HG02973 (cell line): ENCODE data around the gene SGTA.

Experiments used
- ATAC-seq: cut with Tn5 transposase; IDR thresholded peaks from one replicate; pipeline ENCODE4 v1.9.1; 2021; ENCODE audit warnings: moderate library complexity; ENCODE audit not compliant: unreplicated experiment

The SGTA gene

DNA sequence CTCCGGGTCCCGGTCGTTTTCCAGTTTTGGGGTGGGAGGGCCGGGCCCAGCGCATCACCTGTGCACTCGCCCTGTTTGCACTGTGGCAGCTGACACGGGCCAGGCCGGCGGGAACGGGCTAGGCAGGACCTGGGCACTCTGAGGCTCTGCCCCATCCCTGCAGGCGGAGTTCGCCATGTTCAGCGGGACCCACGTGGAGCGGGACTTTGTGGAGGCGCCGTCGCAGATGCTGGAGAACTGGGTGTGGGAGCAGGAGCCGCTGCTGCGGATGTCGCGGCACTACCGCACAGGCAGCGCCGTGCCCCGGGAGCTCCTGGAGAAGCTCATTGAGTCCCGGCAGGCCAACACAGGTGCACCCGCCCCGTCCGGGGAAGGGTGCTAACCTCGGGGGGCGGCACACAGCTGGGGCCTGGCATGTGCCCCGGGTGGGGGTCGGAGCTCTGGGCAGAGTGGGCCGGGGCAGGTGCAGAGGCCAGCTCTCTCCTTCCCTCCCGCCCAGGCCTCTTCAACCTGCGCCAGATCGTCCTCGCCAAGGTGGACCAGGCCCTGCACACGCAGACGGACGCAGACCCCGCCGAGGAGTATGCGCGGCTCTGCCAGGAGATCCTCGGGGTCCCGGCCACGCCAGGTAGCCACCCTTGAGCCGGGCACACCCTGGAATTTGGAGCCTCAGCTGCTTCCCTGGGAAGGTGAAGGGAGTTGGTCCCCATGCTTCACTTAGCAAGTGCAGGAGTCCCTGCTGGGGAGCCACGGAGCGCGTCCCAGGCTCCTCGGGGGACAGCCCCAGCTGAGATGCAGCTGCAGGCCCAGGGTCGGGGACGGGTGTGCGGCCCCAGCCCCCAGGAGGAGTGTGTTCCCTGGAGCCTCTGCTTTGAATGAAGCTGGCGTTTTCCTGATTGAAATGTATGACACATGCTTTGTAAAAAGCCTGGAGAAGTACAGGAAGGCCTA lies 27.3 kb upstream of the SGTA start:
- no peak for ATAC-seq

DNA sequence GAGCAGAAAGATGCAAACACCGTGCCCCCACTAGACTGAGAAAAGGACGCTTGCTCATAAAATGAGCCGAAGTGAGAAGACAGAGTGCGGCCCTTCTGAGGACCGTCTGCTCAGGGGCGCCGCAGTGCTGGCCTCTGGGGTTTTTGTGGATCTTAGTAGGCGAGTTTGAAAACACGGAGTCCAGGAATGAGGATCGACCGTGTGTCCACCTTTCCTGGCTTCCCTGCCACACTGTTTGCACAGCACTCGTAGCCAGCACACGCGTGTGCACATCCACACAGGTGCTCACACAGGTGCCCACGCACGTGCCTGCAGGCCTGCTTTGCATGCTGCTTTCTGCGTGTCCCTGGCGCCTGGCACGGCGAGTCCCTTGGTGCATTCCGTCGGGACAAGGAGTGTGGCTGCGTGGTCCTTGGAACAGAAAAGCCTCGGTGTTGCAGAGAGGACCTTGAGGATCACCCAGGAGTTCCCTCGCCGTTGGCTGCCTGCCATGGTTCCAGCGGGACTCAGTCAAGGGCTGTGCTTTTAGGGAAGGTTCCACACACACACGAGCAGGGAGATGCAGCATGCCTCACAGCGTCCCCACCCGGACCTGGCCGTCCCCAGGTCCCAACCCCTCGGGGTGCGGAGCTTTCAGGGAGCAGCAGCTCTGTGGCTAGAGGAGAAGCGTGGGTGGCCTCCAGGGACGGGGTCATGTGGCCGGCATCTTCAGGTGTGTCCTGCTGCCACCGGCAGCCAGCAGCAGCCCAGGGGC lies 26.5 kb upstream of the SGTA start:
- ATAC-seq: no peak

DNA sequence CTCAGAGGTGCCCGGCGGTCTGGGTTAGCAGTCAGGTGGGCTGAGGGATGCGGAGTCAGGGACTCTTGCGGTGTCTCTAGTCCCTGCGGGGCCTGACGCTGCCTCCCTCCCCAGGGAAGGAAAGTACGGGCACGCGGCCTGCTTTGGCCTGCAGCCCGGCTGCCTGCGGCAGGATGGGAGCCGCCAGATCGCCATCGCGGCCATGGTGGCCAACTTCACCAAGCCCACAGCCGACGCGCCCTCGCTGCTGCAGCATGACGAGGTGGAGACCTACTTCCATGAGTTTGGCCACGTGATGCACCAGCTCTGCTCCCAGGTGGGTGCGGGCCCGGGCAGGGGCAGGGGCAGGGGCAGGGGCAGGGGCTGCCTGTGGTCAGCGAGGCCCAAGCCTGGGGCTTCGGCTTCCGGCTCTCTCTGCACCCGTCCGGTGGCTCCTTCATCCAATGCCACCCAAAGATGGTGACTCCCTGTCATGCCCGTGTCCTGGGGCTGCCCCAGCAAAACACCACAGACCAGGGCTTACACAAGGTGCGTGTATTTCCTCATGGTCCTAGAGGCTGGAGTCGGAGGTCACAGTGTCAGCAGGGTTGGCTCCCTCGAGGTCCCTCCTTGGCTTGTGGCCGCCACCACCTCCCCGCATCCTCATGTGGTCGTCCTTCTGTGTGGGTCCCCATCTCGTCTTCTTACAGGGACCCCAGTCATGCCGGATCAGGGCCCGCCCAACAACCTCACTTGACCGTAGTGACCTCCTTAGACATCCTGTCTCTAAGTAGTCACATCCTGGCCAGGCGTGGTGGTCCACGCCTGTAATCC lies 25.3 kb upstream of the SGTA start:
- ATAC-seq: no peak

DNA sequence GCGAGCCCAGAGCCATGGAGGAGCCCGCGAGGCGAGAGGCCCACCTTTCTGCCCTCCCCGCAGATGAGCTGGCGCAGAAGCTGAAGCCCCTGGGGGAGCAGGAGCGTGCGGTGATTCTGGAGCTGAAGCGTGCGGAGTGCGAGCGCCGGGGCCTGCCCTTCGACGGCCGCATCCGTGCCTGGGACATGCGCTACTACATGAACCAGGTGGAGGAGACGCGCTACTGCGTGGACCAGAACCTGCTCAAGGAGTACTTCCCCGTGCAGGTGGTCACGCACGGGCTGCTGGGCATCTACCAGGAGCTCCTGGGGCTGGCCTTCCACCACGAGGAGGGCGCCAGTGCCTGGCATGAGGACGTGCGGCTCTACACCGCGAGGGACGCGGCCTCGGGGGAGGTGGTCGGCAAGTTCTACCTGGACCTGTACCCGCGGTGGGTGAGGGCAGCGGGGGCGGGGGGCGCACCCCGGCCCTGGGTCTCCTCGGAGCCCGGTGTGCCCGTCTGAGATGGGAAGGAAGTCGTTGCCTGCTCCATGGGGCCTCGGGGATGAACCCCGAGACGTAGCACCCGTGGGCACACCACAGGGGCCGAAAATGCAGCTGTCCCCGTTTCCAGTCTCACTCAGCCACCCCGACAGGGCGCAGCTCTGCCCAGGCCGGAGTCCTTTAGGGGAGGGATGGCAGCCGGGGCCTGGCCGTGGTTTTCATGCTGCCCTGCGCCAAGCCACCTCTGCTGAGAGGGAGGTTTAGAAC lies 24.5 kb upstream of the SGTA start:
- no peak for ATAC-seq

DNA sequence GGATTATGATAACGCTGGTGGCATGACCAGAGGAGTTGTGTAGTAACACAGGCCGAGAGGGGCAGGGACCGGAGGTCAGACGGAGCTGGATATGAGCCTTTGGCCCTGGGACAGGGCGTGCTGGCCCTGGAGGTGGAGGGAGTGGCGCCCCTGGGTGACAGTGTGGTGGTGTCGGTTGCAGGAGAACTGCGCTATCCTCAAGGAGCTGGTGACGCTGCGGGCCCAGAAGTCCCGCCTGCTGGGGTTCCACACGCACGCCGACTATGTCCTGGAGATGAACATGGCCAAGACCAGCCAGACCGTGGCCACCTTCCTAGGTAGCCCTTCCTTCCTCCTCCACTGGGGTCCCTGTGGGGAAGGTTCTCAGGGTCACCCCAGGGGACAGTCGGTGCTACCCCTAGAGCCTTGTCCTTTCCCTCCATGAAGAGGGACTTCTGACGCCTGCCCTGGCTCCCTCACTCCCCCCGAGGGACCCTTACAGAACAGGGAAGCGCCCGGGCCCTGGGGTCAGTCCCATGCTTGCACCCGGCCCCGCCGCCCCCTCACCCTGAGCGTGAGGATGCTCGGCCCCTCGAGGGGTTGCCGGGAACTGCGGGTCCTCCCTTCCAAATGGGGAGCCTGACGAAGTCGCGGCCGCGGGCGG lies 23.8 kb upstream of the SGTA start:
- ATAC-seq: no peak

DNA sequence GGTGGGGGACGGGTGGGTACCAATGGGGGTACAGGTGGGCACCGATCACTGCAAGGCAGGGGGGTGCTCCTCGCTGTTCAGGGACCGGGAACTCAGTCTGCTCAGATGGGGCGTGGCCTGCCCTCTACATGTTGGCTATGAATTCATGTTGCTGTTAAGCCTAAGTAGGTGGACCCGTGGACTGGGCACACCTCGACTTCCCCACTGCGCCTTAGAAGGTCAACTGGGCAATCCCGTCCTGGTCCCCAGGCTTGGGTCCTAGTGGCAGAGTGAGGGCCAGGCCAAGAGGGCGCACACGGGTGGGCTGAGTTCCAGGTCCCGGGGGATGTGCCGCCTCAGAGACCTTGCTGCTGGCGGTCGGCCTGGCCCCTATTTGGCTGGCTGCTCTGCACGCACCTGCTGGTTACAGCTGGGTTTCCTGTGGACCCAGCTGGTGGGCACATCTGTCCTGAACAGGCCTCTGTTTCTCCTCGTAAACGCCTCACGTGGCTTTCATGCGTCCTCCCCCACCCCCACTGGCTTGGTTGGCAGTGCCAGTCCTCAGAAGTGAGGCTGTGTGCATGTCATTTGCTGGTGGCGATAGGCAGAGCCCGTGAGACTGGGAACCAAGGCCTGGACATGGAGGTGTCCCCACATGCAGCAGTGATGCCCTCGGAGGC lies 23.0 kb upstream of the SGTA start:
- no peak for ATAC-seq

DNA sequence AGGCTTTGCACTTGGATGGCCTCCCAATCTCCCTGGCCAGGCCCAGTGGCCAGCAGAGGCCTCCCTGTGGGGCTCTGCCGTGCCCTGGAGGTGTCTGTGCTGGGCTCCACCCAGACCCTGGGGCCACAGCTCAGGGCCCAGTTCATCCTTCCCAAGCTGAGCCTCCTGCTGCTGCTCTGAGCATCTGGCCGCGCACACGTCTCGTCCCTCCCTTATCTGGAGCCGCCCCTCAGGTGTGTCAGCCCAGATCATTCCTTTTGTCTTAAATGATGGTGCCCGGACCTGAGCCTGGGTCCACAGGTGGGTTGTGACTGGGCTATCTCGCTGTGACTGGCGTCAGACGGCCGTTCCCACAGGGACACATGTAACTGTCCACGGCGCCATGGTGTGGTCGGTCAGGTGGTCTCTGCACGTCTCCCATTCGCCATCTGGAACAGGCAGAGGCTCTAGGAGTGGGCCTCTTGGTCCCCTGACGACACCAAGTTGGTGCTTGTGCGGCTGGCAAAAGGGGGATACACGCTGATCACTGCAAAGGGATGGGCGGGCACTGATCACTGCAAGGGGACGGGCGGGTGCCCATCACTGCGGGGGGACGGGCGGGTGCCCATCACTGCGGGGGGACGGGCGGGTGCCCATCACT lies 22.3 kb upstream of the SGTA start:
- no peak for ATAC-seq

DNA sequence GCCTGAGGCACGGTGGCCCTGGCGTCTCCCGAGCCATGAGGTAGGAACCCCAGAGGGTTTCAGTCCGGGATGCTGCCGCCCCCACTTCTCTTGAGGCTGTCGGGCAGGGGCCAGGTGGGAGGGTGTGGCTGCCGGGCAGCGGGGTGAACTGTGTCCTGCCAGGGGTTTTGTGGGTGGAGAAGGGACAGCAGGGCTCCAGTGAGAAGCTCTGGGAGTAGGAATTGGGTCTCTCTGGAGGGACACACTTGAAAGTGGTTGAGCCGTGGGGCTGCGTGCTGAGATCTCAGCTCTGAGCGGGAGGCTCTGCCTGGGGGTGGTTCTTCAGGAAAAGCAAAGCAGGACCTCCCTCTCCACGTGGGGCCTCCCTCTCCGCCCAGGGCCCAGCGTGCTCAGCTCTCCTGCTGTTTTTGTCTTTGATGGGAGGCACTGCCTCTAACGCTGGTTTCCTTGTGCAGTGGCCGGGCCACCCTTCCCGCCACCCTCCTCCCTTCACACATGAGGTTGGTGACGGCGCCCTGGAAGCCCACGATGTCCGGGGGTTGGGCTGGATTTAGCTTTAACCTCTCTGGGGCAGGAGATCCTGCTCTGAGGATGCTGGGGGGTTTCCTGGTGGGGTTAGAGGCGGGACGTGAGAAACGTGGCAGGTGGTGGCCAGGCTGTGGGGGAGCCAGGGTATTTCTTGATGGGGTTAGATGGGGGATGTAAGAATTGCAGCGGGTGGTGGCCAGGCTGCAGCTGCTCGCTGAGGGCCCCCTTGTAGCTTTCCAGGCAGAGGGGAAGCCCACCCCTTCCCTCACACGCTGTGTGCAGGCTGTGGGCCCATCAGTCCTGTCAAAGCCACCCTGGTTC lies 21.3 kb upstream of the SGTA start:
- ATAC-seq: no peak

DNA sequence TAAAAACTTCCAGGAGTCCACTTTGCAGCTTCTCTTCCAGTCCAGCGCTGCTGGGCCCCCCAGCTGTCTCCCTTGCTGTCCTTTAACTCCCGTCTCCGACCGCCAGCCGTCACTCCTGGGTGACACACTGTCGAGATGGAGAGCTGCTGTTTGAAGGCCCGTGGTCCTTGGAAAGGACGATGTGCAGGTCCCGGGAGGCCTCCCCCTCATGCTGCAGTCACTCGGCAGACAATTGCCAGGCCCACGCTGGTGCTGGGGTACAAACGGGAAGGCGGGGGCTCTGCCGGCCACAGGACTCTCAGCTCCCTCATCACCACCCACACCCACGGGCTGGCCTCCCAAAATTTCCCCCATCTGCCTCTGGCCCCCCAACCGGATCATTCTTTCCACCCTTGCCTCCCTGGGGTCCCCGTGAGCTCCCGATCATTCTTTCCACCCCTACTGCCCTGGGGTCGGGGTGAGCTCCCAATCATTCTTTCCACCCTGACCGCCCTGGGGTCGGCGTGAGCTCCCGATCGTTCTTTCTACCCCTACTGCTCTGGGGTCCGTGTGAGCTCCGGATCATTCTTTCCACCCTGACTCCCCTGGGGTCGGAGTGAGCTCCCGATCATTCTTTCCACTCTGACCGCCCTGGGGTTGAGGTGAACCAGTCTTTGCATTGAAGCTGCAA lies 20.5 kb upstream of the SGTA start:
- no peak for ATAC-seq

DNA sequence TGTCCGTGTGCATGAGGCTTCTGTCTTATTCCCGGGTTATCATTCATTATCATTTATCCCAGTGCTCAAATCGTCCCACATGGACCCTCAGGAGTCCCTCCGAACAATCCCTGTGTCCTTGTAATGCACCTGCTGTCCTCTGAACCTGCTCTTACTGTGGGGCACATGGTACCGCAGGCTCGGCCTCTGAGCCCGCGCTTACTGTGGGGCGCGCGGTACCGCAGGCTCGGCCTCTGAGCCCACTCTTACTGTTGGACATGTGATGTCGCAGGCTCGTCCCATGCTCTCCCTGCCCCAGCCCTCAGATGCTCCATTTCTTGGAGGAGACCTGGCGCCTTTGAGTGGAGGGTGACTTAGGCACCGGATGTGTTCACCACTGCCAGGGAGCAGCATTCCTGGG lies 19.8 kb upstream of the SGTA start:
- ATAC-seq: no peak

DNA sequence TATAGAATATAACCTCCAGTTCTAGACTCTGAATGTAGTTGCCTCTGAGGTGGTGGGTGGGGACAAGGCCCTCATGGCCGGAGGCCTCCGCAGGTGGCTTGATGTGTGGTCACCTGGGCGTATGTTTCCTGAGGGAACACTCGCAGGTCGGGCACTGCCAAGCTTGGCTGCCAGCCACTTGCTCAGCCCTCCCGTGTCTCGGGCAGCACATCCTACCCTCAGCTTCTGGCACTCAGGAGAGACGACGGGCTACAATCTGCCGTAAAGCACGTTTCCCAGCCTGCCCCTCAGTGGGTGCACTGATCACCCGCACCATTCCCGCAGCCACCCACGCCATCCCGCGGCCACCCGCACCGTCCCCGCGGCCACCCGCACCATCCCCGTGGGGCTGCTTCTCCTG lies 17.4 kb upstream of the SGTA start:
- ATAC-seq: no peak

DNA sequence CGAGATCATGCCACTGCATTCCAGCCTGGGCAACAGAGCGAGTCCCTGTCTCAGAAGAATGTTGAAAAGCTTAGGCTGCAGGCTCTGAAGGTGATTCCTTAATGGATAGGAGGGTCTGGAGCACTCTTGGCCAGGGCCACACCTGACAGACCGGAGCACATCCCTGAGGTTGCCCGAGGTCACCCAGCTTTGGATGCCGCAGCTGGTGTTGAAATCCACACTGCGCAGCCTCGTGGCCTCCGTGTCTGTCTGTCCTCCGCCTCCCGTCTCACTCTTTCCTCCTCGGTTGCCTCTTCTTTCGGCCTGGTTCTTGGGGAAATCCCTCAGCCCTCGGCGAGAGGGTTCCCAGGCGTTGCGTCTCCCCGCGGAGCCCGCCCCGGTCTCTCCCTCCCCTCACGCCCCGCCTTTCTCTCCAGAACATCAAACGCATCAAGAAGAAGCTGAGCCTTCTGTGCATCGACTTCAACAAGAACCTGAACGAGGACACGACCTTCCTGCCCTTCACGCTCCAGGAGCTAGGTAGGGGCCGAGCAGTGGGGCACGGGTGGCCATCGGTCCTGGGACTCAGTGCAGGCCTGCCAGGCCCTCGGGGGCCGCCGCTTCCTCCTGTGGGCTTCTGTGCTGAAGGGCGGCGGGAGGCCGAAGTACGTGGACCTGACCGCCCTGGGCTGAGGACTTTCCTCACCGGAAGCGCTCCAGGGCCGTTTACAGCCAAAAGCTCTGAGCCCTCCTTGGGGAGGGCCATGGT lies 16.4 kb upstream of the SGTA start:
- ATAC-seq: no peak

DNA sequence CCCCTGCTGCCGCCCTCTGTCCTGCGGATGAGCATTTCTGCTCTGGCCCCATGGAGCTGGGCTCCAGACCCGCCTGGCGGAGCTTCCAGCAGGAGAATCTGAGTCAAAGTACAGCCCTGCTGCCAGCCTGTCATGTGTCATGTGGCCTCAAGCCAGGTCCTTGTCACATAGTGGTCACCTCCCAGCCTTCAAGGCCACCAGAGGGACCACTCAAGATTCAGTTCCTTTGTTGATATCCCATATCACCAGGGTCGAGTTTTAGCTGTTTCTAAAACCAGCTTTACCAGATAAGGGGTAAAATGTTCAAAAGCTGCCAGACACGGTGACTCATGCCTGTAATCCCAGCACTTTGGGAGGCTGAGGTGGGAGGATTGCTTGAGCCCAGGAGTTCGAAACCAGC lies 15.7 kb upstream of the SGTA start:
- ATAC-seq: no peak

DNA sequence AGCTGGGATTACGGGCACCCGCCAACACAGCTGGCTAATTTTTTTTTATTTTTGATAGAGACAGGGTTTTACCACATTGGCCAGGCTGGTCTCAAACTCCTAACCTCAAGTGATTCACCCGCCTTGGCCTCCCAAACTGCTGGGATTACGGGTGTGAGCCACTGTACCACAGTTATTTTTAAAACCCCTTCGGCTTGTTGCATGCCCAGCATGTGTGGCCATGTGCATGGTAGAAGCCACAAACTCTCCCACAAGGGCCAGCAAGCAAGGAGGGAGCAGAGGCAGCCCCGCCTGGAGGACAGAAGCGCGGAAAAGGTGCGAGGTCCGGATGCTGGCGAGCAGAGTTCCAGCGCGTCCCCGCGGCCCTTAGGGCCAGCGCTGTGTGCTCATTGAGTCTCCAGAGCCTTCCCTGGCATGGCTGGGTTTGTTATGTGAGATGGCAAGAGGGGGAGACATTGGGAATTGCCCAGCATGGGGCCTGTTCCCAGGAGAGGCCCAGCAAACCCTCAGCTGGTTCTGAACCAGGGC lies 15.1 kb upstream of the SGTA start:
- ATAC-seq: no peak

DNA sequence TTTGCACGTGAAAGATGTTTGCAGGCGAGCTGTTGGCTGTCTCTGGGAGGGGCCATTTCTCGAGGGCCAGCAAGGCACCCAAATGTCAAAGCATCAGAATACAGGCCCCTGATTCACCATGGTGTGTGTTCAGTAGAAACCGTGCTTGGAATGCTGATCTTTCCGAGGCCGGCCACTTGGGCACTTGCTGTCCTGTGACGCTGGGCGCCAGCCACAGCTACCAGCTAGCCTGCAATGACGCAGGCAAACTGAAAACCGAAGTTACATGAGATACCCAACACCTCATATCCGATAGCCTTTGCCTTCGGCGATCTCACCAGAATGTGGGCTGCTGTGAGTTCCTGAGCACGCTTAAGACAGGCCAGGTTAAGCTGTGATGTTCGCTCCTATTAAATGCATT lies 14.2 kb upstream of the SGTA start:
- ATAC-seq: no peak

DNA sequence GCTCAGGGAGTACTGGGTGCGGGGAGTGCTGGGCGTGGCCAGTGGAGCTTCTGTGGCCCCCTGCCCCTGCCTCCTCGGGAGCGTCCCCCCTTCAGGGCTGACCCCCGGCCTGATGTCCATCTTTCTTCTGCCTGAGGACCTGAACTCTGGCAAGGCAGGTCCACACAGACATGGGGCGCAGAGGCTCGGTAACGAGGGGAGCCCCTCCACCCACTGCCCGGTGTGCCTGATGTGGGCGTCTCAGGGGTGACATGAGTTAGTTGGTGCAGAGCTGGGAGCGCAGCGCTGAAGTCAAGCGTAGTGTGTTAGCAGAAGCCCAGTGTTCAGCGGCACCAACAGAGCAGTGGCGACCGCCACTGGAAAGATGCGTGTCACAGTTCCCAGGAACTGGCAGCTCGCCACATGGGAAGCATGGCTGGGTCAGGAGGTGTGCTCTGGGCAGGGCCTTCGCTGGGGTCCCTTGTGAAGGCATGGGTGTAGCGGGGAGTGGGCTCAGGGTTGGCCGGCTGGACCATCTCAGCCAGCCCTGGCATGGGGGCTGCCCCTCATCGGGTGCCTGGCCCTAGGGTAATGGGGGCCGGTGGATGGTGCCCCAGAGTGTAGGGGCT lies 13.7 kb upstream of the SGTA start:
- ATAC-seq: no peak
